ENCODE measurements around the gene COL27A1.

DNA sequence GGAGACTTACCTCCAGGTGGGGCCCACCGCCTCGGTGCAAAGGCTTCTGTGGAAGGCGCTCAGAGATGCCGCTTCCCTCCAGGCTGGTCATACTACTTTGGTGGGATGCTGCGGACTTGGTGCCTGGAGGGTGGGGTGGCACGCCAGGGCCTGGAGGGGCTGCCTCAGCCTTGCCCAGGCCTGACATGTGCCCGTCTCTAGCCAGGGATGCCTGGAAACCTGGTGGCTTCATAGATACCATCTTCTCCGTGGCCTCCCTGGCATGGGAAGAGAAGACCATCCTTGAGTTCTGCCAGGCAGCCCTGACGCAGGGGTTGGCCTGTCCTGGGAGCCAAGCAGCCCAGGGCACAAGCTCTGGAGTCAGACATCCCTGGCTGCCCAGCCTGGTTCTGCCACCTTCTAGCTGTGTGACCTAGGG lies 202.6 kb downstream of the COL27A1 start:
- no peak for TF ChIP-seq CTCF (IDR thresholded peaks at IDR 0.05; ENCODE audit: poor library complexity)
- TF ChIP-seq EZH2phosphoT487 (IDR thresholded peaks at IDR 0.05; ENCODE audit: low read depth, severe bottlenecking, unreplicated experiment) = no peak
- TF ChIP-seq EZH2 (IDR thresholded peaks at IDR 0.05; ENCODE audit: borderline replicate concordance) = no peak
